Superior temporal gyrus (tissue), 1 donor: Measurements from ENCODE around the gene GGA1.
A peak's percentile ranks its signal among the peaks of the same experiment; 100 is the strongest.

ENCODE experiments used
- DNase-seq: peaks from one replicate; pipeline ENCODE4 v3.0.0-alpha.2; 2016; ENCODE audit errors: extremely low spot score

GGA1 gene

DNA sequence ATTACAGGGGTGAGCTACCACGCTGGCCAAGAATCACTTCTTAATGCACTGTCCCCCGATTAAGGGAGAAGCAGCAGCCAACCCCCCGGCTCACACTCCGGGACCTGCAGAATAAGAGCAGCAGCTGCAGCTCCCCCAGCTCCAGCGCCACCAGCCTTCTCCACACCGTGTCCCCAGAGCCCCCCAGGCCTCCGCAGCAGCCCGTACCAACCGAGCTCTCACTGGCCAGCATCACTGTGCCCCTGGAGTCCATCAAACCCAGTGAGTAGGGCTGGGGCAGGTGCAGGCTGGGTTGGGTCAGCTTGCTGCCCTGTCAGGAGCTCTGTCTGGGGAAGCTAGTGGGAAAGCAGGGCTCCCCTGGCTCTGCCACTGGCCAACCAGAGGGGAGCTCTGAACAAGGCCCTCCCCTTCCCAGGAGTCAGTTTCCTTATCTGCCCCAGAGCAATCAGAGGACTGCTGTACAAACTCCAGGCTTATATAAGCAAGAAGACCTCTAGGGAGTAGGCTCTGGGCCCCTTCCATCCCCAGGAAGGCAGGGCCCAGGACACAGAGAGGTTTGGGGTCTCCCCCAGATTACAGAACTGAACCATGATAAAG, 22.3 kb downstream of the GGA1 start:
- DNase-seq: no peak

DNA sequence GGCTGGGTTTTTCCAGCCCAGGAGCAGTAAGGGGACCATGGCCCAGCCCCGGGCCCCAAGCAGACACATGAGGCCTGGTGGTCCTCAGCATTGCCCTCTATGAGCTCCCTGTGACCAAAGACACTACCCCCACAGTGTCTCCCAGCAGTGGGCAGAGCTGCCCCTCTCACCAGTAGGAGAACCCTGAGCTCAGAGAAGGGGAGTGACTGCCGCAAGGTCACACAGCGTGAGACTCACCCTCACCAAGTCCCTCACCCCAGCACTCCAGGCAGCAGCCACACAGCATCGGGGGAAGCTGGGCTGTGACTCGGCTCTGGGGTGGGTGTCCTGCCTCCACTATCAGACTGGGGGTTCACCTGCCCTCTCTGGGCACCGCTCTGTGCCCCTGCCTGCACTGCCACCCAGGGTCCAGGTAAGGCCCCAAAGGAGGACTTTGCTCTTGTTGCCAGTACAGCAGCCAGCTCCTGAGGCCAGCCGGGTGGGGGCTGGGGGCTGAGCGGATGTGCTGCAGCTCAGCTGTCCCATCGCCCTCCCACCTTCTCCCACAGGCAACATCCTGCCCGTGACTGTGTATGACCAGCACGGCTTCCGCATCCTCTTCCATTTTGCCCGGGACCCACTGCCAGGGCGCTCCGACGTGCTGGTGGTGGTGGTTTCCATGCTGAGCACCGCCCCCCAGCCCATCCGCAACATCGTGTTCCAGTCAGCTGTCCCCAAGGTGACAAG, 23.0 kb downstream of the GGA1 start:
- no peak for DNase-seq

- no peak for DNase-seq
These were observed 23.8 kb downstream of the GGA1 start for GRCh38 chr22:37632174-37633088.

DNA sequence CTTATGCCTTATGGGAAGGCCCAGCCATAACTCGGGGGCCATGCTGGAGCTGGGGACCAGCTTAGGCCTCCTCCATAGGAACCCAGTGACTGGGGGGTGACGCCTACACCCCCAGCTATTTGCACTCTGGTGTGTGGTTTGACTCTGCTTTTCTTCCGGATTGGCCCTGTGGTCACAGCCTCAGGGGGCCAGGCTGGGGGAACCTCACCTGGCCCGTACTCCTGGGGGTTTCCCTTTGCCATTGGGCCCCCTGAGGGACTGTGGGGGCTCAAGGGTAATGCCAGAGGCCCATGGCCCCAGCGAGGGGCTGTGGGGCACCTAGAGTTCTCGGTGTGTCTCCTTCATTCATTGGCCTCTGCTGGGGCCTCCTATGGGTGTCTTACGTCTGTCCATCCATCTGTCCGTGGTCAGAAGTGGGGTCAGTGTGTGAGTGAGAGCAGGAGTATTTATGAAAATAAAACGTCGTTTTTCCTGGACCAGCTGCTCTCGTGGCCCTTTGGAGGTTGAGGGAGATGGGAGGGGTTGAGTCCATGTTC, 24.5 kb downstream of the GGA1 start:
- DNase-seq: no peak

DNA sequence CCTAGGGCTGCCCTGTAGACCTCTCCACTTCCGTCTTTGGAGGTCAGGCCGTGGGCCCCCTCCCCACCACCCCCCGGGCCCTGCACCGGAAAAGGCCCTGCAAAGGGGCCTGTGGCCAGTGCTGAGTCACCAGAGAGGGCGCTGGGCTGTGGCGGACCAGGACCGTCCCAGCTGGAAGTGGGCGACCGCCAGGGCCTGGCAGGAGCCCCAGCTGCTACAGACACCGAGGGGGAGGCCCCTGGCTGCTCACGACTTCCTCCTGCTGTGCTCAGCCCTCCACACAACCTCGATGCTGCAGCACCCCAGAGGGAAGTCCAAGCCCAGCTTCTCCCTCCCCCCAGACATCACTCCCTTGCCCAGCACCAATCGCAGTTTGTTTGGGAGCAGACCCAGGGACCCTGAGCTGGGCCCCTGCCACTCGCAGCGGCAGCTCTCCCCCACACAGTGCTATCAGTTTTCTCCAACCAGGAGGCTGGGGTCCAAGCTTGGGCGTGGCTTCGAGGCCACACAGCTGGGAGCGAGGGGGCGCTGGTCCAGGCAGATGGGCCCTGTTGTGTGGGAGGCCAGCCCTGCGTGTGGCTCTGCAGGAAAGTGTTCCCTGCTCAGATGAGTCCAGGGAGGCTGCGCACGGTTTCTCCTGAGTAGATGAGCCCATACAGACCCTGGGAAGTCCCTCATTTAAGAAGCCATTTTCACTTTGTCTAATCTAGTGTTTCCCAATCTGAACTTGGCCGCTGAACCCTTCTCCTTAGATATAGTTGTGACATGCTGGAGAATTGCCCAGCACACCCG, 25.2 kb downstream of the GGA1 start:
- peak; percentile 58 for DNase-seq

DNA sequence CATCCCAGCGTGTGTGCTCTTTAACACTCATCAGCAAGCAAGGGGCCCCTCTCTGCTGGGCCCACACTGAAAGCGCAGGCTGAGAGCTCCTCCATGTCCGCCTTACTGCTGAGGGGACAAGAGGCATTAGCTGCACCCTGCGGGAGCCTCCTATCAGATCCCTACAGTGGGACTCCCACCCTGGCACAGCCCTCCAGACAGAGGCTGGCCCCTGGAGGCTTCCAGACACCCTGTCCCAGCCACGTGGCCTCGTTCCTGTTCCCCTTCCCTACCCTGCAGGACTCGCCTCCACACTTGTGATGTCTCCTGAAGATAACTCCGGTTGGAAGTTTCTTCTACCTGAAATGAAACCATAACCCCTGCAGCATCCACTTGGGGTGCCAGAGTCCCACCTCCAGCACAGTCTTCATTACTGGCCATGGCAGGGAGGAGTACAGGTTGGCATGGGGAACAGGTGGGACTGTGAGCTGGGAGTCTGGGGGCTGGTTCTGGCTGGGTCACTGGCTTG, 25.8 kb downstream of the GGA1 start:
- no peak for DNase-seq

DNA sequence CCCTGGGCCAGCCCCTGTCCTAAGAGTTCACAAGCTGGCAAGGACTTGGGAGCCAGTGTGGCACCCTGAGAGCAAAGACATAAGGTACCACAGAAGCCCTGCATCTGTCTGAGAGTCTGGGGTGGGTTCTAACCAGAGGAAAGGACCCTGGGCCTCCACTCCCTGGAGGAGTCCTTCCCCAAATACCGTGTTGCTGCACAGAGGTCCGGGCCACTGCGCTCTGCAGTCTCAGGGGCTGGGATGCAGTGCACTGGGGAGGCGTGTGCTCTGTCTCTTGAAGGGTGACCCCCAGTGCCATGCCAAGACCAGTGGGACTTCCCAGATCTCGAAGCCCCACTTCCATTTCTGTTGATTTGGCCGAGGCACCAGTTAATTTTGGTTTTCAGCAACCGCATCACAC, 26.5 kb downstream of the GGA1 start:
- DNase-seq: no peak

DNA sequence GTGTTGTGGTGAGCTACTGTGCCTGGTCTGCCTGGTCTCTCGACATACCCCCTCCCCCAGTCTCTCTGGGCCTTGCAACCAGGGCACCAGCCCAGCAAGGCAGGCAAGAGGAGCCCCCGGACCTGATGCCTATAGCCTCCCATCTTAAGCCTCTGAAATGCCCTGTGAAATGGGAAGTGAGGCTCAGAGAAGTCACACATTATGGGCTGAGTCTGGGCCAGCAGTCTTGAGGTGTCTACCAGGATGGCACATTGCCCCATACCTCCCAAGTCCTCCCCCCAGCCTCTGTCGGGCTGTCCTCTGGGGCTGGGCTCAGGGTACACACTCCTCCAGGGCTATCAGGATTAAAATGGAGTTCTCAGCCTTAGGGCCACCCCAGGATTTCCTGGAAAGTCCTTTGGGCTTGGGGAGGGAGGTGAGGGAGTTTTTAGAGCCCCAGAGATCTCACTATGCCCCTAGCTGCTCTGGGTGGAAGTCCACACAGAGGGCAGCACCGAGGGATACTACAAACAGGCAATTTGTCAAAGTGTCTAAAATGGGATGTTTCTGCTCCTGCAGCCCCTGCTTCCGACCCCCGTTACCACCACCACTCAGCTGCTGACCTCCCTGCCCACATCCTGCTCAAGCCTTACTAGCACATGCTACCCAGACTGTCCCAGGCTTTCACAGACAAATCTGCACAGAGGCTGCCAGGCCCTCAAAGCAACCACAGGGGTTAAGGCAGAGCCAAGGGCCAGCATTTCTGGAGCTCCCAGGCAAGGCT, 27.7 kb downstream of the GGA1 start:
- no peak for DNase-seq

DNA sequence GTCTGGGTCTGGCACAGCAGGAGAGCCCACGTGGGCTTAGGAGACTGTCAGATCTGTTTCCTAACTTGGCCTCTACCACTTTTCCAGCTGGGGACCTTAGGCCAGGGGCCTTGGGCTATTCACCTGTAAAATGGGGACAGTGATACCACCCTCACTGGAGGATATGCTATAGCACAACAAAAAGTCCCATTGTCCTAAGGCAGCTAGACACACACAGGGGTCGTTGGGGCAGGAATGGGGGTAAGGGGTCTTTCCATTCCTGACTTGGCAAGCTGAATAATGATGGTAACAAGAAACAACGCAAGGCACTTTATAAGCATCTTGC, 28.3 kb downstream of the GGA1 start:
- no peak for DNase-seq

- no peak for DNase-seq
These were observed 29.9 kb downstream of the GGA1 start for GRCh38 chr22:37638391-37639069.

GRCh38 chr22:37639070-37639760, 30.6 kb downstream of the GGA1 start, which contains the start of gene SH3BP1:
Gene SH3BP1, plus strand, starts transcription at chr22:37639669. Its CDS starts 119 bp downstream, at chr22:37639788.
- DNase-seq: no peak

DNA sequence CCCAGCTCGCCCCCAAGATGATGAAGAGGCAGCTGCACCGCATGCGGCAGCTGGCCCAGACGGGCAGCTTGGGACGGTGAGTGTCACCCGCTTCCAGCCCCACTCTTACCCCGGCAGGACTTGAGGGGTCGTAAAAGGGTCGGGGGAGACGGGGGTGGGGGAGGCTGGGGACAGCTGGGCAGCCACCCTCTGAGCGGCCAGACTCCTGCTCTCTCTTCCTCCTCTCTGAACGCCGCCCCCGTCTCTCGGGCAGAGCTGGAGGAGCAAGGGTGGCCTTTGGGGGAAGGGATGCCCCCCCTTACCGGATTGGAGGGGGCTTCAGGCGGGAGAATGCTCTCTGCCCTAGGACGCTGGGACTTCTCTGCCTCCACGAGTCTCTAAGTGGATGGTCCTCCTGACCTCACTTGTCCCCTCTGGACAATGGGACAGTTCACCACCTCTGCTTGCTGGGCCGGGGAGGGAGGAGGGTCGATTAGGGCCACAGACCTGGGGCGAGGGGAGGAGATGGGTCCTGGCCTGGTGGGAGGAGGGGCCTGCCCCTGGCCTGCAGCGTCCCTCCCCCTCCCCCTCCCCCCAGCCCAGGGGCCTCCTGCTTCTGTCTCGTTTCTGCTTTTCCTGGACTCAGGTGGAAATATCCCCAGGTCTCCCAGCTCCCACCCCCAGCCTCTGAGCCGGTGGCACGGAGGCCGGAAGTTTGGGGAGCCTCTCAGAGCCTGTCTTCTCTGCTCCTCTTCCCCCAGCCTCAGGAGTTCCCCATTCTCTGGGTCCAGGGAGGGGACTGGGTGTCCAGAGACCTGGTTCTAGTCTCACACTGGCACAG, 31.3 kb downstream of the GGA1 start:
- no peak for DNase-seq

DNA sequence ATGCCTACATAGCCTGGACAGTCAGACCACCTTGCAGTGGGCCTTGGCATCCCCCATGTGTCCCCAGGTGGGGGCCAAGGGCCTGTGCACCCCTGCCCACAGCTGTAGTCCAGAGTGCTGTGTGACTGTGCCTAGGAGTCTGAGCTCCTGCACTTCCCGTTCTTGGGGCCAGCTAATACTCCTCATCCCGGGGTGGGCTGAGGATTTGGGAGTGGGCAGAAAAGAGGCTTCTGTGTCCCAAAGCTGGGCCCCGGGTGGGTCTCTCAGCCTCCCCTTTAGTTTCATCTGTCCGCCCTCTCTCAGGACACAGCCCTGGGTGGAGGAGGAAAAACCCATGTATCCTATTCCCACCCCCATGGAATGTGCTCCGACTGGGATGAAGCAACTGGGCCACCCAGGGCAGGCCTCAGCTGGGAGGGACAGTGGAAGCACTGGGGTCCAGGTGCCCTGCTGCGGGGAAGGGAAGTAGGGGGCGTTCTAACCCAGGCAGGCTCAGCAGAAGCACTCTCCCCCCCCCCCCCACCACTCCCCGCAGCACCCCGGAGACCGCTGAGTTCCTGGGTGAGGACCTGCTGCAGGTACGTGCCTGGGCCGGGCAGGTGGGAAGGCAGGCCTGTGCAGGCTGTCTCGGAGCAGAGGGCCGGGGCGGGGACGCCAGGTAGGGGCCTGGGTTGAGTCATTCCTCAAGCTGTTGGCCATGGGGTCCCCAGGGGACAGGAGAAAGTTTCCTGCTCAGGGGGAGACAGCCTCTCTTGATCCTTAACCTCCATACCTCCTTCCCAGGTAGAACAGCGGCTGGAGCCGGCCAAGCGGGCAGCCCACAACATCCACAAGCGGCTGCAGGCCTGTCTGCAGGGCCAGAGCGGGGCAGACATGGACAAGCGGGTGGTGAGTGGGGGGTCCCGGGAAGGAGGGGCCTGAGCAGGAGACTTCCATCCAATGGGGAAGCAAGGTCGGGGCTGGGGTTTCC, 32.2 kb downstream of the GGA1 start:
- DNase-seq: no peak

- no peak for DNase-seq
These were observed 32.9 kb downstream of the GGA1 start for GRCh38 chr22:37641561-37641949.

DNA sequence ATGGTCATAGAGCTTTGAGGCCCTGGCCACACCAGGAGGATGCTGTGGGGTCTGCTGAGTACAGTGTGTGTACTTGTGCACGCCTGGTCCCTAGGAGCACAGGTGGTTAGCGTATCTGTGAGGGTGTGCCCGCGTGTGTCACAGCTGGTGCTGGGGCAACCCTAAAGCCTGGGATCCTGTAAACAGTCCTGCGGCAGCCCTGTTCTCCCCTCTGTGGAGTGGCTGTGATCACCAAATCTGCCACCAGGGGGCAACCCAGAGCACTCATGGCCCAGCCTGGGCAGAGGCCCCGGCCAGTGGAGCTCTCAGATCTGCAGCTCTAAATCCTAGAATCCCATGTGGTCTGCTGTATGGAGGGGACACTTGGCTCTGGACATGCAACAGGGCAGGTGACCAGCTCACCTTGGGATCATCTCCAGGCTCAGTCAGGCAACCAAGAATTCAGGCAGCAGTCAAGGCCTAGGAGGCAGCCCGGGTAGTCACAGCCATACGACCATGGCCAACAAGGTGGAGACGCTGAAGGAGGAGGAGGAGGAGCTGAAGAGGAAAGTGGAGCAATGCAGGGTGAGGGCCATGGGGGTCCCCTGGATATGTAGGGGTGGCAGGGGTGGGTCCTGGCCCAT, 34.7 kb downstream of the GGA1 start:
- DNase-seq: peak; percentile 92

DNA sequence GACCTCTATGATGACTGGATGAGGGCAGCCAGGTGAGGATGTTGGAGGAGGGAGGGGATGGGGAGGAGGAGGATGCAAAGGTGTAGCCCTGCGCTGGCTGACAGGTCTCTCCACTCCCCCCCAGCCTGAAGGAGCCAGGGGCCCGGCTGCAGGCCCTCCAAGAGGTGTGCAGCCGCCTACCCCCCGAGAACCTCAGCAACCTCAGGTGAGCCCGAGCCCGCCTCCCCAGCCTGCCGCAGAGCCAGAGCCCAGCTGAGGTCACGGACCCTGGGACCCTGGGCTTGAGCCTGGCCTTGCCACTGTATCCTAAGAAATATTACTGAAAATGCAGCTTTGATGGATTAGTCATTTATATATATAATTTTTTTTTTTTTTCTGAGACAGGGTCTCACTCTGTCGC, 38.7 kb downstream of the GGA1 start:
- no peak for DNase-seq

DNA sequence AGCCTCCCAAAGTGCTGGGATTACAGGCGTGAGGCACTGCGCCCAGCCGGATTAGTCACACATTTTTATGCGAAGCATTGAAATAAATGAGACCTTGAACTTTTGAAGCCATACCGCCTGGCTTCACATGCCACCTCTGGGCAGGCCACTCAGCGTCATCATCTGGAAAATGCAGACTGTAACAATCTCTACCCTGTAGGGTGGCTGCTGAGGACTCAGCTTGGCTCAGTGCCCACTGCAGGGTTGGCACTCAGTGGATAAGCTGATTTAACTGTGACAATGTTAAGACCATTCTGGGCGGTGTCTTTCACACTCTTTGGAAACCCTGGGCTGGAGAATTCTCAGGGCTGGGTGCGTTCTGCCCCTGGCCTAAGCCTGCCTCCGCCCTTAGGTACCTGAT, 39.3 kb downstream of the GGA1 start:
- DNase-seq: no peak
